OCI-LY1 (cell line): ENCODE measurements around the gene PCLO.

Experiments
- H2AFZ ChIP-seq: fragments of 200-600 bp; sonication (generic), shearing (Covaris generic); 2 replicates; pipeline ENCODE4 v1.6.0; 2014; ENCODE audit warnings: antibody characterized with exemption, mild to moderate bottlenecking, low read length
- H3F3A ChIP-seq: fragments of 200-600 bp; sonication (generic), shearing (Covaris generic); 2 replicates; pipeline ENCODE4 v1.6.0; 2014; ENCODE audit warnings: mild to moderate bottlenecking, antibody characterized with exemption, low read length, moderate library complexity; ENCODE audit not compliant: insufficient read depth
- H3K27ac ChIP-seq: fragments of 200-600 bp; sonication (generic); 2 replicates; pipeline ENCODE4 v1.5.1; 2014; ENCODE audit warnings: low read length, mixed run types, mild to moderate bottlenecking, low read depth; ENCODE audit not compliant: poor library complexity, severe bottlenecking
- H3K27me3 ChIP-seq: fragments of 200-600 bp; sonication (generic); 2 replicates; pipeline ENCODE4 v1.6.0; 2014; ENCODE audit warnings: antibody characterized with exemption, mild to moderate bottlenecking, low read length, moderate library complexity; ENCODE audit not compliant: insufficient read depth
- H3K36me3 ChIP-seq: fragments of 200-600 bp; sonication (generic); 2 replicates; pipeline ENCODE4 v1.6.1; 2014; ENCODE audit warnings: mild to moderate bottlenecking, antibody characterized with exemption, low read length, moderate library complexity, mixed read lengths; ENCODE audit not compliant: insufficient read depth
- H3K4me1 ChIP-seq: fragments of 200-600 bp; sonication (generic); 2 replicates; pipeline ENCODE4 v1.5.1; 2014; ENCODE audit warnings: mild to moderate bottlenecking, low read length, moderate library complexity; ENCODE audit not compliant: insufficient read depth, severe bottlenecking
- H3K4me2 ChIP-seq: fragments of 200-600 bp; sonication (generic), shearing (Covaris generic); 2 replicates; pipeline ENCODE4 v1.6.1; 2014; ENCODE audit warnings: low read length
- H3K4me3 ChIP-seq: fragments of 200-600 bp; sonication (generic); 2 replicates; pipeline ENCODE4 v1.5.1; 2014; ENCODE audit warnings: low read length, low read depth, mild to moderate bottlenecking, mixed read lengths; ENCODE audit not compliant: poor library complexity, severe bottlenecking
- H3K79me2 ChIP-seq: fragments of 200-600 bp; shearing (Covaris generic); 2 replicates; pipeline ENCODE4 v1.6.1; 2016; ENCODE audit warnings: mixed run types, low read length, mixed read lengths; ENCODE audit not compliant: insufficient read depth
- H3K9ac ChIP-seq: fragments of 200-600 bp; sonication (generic), shearing (Covaris generic); 2 replicates; pipeline ENCODE4 v1.6.1; 2014; ENCODE audit warnings: mild to moderate bottlenecking, low read length, mixed read lengths
- H3K9me2 ChIP-seq: fragments of 200-600 bp; sonication (generic), shearing (Covaris generic); 2 replicates; pipeline ENCODE4 v1.6.1; 2014; ENCODE audit warnings: low read depth, mild to moderate bottlenecking, low read length, mixed read lengths
- H3K9me3 ChIP-seq: fragments of 200-600 bp; shearing (Covaris generic); 2 replicates; pipeline ENCODE4 v1.6.1; 2014; ENCODE audit warnings: low read length, mixed read lengths
- H4K20me1 ChIP-seq: fragments of 200-600 bp; sonication (generic), shearing (Covaris generic); 2 replicates; pipeline ENCODE4 v1.6.0; 2016; ENCODE audit warnings: mild to moderate bottlenecking, low read length; ENCODE audit not compliant: insufficient read depth
- CTCF ChIP-seq: fragments of 200-600 bp; sonication (generic), shearing (Covaris generic); IDR thresholded peaks from 2 replicates; pipeline ENCODE4 v1.5.1; 2017; ENCODE audit warnings: mild to moderate bottlenecking, antibody characterized with exemption, low read length, moderate library complexity, mixed read lengths
- EZH2 ChIP-seq: fragments of 200-600 bp; sonication (generic), shearing (Covaris generic); IDR thresholded peaks from 2 replicates; pipeline ENCODE4 v1.8.0; 2017; ENCODE audit warnings: borderline replicate concordance, mixed run types, mild to moderate bottlenecking, antibody characterized with exemption, low read length, moderate library complexity, mixed read lengths

The PCLO gene

GRCh38 chr7:82740246-82740848 lies 422.3 kb downstream of the PCLO start:
- H3F3A ChIP-seq, result no peaks in the 10 kb centered on the region
- H3K9me3 ChIP-seq, result no peaks in the 10 kb centered on the region
- H3K4me1 ChIP-seq, result no peaks in the 10 kb centered on the region
- no peaks in the 10 kb centered on the region for H3K27me3 ChIP-seq
- H3K4me3 ChIP-seq, result no peak overlapping the region
- no peaks in the 10 kb centered on the region for H4K20me1 ChIP-seq
- H3K36me3 ChIP-seq, result no peaks in the 10 kb centered on the region
- H3K4me2 ChIP-seq, result no peak overlapping the region
- no peaks in the 10 kb centered on the region for H3K9me2 ChIP-seq
- no peak overlapping the region for H3K9ac ChIP-seq
- H3K27ac ChIP-seq, result no peak overlapping the region
- peak; percentile 83 for TF ChIP-seq CTCF
- no peak for TF ChIP-seq EZH2
- H2AFZ ChIP-seq, result no peak overlapping the region
- H3K79me2 ChIP-seq, result no peaks in the 10 kb centered on the region

- H3K9me2 ChIP-seq, result no peaks in the 10 kb centered on the region
- no peak overlapping the region for H3K27ac ChIP-seq
- H3F3A ChIP-seq, result no peaks in the 10 kb centered on the region
- H3K9me3 ChIP-seq, result no peaks in the 10 kb centered on the region
- TF ChIP-seq EZH2 (no peak), CTCF (no peak)
- no peaks in the 10 kb centered on the region for H3K27me3 ChIP-seq
- no peak overlapping the region for H3K9ac ChIP-seq
- no peak overlapping the region for H2AFZ ChIP-seq
- H4K20me1 ChIP-seq, result no peaks in the 10 kb centered on the region
- no peaks in the 10 kb centered on the region for H3K79me2 ChIP-seq
- H3K4me1 ChIP-seq, result no peaks in the 10 kb centered on the region
- no peak overlapping the region for H3K4me2 ChIP-seq
- no peak overlapping the region for H3K4me3 ChIP-seq
- H3K36me3 ChIP-seq, result no peaks in the 10 kb centered on the region
These were observed 426.1 kb downstream of the PCLO start for GRCh38 chr7:82736633-82737032.

DNA sequence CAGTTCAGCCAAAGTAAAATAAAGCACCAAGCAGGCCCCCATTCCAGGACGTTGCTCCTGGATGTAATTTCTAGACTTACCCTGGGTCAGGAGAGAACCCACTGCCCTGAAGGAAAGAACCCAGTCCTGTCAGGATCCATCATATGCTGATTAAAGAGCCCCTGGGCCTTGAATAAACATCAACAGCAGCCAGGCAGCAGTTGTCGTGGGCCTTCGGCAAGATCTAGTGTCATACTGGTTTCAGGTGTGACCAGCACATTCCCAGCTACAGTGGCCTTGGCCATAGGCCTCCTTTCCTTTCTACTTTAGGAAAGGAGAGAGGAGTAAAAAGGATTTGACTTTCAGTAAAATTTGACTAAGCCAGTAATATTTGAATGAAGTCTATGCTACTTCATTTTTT lies 430.0 kb downstream of the PCLO start:
- H3K27ac ChIP-seq, result no peak overlapping the region

More for the DNA sequence above, 430.0 kb downstream of the PCLO start:
- Histone ChIP-seq H3K36me3 (no peaks in the 10 kb centered on the region), H2AFZ (no peak overlapping the region), H3K4me1 (no peaks in the 10 kb centered on the region), H3K9me2 (no peaks in the 10 kb centered on the region), H3K27me3 (no peaks in the 10 kb centered on the region), H3K4me3 (no peak overlapping the region), H3K4me2 (no peak overlapping the region), H3F3A (no peaks in the 10 kb centered on the region), H3K9ac (no peak overlapping the region), H4K20me1 (no peaks in the 10 kb centered on the region), H3K79me2 (no peaks in the 10 kb centered on the region), H3K9me3 (no peaks in the 10 kb centered on the region)
- TF ChIP-seq CTCF (no peak), EZH2 (no peak)
